Cardiac fibroblast (primary cell): Measurements from ENCODE around the gene MS4A18.

Experiments used
- DNase-seq, 2 donors: peaks; one replicate each; pipeline versions ENCODE4 v3.0.0 to v3.0.0-alpha.2; 2010; ENCODE audit warnings: low read depth in 2 of 2
- H3K4me3 ChIP-seq, 2 donors: replicated peaks in 1 of 2; 1 replicate in 1 of 2; 2 replicates in 1 of 2; pipeline ENCODE4 v1.5.1; 2011; ENCODE audit warnings: low read depth in 2 of 2, low read length in 2 of 2, mild to moderate bottlenecking in 2 of 2, moderate library complexity in 1 of 2
- CTCF ChIP-seq: IDR thresholded peaks from one replicate; pipeline ENCODE4 v1.5.1; 2011; ENCODE audit warnings: low read depth, mild to moderate bottlenecking, low read length, inconsistent platforms

The MS4A18 gene

GRCh38 chr11:60739114-60739513 lies 14.6 kb downstream of the MS4A18 start:
- no peak overlapping the region for H3K4me3 ChIP-seq
- no peak for TF ChIP-seq CTCF
- DNase-seq, result no peak

DNA sequence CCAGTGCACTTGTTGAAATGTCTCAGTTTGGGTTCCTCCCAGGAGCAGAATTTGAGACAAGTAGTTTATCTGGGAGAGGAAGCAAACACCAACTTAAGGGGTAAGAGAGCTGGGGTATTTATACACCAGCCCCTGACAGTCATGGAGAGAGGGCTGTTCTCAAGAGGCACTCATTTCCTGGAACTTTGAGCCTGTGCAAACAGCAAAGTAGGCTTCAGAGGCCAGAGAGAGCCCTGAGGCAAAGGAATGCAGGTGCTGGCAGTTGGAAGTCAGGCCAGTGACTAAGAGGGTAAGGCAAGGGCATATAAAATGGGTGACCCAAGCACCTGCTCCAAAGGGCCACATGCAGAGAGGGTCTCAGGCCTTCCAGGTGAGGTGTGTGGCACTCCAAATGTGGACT lies 16.1 kb downstream of the MS4A18 start:
- no peak for TF ChIP-seq CTCF
- DNase-seq, result no peak
- no peak overlapping the region for H3K4me3 ChIP-seq

DNA sequence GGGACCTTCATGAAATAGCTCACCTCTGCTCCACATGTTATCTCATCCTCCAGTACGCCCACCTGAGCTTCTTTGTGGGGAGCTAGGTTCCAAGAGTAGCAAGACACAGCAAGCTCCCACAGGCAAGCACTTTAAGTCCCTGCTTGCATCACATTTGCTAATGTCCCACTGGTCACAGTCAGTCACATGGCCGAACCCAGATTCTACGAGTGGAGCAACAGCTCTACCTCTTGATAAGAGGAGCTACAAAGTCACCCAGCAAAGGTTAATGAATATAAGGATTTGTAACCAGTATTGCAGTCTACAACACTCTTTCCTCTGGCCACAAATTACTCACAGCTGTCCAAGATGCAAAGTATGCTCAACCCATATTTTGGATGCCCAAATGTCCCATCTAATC lies 16.9 kb downstream of the MS4A18 start:
- no peak for DNase-seq
- H3K4me3 ChIP-seq, result no peak overlapping the region
- TF ChIP-seq CTCF, result no peak

GRCh38 chr11:60743058-60743457 lies 18.5 kb downstream of the MS4A18 start:
- TF ChIP-seq CTCF, result no peak
- DNase-seq, result no peak
- no peak overlapping the region for H3K4me3 ChIP-seq

DNA sequence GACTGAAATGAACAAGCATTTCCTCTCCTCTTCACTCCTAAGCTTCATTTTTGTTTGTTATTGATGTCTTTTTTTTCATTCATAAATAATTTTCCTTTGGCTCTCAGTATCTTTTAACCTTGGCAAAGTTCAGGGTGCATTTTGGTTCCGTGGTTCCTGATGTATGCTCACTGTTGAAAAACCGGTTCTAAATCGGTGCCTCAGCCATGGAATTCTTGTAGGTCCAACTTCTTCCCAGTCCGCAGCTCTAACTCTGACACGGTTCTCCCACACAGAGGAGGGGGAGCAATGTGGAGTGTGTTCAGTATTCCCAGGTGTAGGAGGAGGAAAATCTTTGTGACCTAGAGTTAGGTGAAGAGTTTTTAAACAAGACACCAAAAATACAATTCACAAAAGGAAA lies 19.6 kb downstream of the MS4A18 start:
- H3K4me3 ChIP-seq, result no peak overlapping the region
- TF ChIP-seq CTCF, result no peak
- DNase-seq, result no peak

- H3K4me3 ChIP-seq, result no peak overlapping the region
- TF ChIP-seq CTCF, result no peak
These were observed 22.9 kb downstream of the MS4A18 start for GRCh38 chr11:60747359-60747873.

DNA sequence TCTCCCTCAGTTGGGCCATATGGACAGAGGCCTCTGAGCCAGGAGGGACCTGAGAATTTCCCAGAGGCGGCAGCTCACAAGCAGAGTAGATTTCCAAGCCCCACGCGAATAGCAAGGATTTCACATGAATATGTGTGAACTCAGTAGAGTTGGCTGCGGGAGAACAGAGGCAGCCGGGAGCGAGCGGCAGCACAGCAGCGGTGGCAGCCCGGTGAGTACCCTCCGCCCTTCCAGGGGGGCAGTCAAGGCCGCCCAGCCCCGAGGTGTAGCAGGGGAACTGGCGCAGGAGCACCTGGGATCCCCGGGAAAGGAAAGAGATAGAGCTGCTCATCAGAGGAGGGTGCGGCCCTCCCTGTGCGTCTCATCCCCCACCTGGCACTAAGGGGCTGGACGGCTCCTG lies 23.7 kb downstream of the MS4A18 start:
- no peak for DNase-seq
- no peak for TF ChIP-seq CTCF
- H3K4me3 ChIP-seq, result no peak overlapping the region

More at GRCh38 chr11:60747359-60747873, 22.9 kb downstream of the MS4A18 start:
- no peak for DNase-seq
